ENCODE results near the gene NRXN3.
A peak's percentile ranks its signal among the peaks of the same experiment; 100 is the strongest.

NRXN3 gene

DNA sequence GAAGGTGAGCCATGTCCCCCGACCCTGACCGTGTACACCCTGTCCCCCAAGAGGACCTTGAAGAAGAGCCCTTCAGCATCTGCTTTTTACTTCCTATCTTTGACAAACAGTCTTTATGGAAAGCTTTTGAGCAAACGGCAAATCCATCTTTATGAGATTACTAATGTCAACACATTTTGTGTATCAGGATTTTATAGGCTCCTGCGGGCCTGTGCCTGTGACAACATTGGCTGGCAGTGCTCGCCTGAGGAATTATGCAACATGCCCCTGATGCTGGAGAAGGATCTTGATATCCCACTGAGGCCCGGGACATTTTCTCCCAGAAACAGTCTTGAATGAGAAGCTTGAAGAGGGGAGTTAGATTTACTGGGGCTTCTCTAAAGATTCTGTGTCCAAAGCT is 416.5 kb downstream of the NRXN3 start:
- no peak for DNase-seq (ENCODE audit: low spot score)

DNA sequence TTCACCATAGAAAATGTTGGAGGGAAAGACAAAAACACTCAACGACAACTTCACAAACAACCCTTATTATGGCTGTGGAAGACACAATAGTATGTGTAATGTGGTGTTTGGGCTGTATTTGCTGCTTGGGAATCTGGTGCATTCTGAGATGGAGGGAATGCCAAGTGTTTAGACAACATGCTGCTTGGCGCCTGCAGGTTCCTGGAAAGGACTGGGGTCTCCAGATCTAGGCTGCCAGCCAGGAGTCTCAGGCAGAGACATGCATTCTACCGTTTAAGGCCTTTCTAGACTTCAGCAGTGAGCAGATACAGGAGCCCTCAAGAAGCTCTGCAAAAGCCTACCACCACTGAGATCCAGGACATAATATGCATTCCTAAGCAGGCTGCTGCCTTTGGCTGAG is 418.7 kb downstream of the NRXN3 start:
- no peak for DNase-seq (ENCODE audit: low spot score)

DNA sequence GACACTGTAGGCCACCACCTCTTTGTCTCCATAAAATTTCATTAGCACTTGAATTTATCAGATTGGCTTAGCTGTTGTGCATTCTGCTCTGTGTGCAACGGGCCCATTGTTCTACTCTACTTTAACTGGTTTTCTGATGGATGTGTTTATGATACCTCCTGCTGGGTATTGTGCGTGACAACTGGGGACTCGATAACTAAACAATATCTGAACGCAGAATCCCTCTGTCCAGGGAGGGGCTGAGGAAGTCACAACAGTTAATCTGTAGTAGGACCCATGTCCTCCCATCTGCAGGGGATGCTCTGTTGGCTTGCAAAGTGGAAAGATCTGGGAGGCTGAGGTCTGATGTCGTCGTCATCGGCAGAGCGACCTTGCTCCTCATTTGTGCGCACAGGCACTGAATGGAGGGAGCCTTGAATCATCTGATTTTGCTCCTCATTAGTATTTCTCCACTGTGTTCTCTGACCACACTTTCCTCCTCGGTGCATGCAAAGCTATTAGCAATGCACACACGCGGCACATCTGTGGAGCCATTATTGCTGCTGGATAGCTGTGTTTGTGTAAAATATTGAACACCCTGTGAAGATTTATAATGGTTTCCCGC is 422.5 kb downstream of the NRXN3 start:
- no peak for DNase-seq (ENCODE audit: low spot score)

DNA sequence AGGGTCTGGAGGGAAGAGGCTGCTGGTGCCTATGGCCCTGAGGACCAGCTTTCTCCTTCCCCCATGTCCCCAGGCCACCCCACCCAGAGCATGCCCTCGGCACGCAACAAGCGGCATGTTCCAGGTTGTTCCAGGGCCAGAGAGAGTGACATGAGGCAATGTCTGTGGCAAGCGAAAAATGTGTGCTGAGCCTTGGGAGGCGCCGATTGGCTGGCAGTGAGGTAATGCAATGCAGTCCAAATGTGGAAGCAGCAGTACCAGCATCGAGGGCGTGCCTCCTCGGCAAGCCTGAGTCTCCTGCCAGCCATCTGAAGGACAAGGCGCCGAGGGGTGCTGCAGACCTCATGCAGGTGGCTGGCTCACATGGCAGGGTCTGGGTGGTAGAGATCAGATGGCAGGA is 423.8 kb downstream of the NRXN3 start:
- DNase-seq (ENCODE audit: low spot score) = no peak

DNA sequence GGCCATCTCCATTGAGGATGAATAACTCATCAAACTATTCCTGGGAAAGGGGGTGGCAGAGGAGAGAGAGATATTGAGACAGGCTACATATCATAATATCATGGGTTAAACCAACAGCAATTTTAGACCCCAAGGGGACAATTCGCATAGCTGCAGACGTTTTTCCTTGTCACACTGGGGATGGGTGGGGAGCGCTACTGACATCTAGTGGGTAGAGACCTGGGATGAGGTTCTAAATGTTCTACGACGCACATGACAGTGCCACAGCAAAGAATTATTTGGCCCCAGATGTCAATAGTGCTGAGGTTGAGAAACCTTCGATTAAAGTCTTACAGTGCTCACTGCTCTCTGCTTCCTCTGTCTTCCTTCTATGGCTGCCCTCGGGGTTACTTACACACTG is 425.6 kb downstream of the NRXN3 start:
- no peak for DNase-seq (ENCODE audit: low spot score)

DNA sequence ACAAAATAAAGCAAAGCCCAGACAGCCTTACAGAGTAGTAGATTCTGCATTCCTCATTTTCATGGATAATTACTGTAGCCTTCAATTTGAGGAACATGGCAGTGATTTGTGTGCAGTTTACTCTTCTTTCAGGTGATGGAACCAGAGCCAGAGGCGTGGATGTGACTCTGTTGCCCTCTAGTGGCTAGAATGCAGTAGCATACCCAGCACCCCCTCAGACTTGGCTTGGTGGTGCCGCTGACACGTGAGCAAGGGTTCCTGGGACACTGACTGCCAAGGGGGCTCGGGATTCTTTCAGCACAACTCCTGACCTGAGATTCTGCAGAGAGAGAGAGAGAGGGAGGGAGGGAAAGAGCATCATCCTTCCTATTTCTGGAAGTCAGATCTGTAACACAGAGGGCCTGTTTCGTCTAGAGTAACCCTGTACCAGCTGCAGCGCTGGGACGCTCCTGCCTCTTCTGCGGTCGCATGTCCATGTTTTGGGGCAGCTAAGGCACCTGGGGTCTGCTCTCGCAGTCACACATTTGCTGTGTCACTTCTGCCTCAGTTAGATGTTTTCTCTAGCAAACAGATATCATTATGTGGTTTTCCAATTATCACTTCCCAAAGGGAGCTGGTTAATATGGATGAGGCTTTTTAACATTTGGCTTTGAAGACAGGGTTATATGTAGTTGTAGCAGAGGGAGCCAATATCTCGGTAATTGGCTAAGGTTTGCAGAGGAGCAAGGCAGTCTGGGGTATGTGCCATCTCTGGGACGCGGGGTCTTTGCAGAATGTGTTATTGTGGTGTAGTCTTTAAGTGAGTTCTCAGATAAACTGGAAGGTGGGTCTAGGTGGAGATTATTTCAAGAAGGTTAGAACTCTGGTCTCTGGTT is 428.1 kb downstream of the NRXN3 start:
- peak; percentile 64 for DNase-seq (ENCODE audit: low spot score)

DNA sequence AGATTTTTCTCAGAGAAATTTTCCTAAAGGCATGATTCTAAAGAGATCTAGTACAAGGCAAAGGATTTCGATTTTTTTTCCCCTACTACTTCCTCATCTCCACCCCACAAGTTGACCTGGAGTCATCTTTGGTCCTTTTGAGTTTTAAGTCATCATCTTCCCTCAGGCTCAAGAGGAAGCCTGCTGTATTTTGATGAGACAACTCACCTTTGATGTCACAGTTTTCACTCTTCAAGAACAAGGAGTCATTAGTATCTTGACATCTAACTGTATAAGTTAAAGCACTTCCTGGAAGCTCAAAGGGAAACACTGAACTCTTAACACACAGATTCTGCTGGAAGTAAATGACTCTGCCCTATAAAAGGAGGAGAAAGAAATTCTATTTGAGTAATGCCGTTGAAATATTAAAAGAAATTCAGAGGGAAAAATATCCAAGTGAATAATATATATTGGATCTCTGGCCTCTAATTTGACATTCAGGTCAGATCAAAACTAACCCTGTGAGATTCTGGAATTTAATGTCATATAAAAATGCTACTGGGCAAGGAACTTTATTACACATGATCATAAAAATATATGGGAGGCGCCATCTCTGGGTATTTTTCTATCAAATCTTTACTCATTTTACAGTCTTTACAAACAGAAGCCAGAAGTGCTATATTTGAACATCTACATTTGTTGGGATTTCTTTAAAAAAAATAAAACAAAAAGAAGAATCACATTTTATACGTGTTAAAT is 435.0 kb downstream of the NRXN3 start:
- no peak for DNase-seq (ENCODE audit: low spot score)

DNA sequence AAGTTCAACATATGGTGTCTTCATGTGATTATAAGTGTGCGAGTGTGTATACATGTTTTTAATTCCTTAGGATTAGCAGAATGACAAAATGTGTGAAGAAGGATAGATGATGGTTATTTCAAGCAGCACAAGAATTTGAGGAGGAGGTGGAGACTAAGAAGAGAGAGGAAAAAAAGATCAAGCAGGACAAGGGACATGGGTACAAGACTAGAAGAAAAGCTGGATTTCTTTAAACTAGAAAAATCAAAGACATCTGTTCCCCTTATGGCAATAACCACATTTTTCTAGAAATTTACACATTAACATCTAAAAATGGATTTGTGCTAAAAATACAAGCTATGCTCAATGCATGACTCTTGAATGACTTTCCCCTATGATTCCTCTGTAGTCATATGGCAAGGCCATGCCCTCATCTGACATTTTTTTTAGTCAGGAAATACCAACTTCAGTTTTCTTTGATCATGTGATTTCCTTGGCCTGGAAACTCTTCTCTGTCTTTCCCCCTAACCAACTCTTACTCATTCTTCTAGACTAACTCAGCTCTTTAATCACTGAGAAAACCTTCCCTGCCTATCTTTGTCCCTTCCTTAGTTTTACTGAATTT is 435.8 kb downstream of the NRXN3 start:
- no peak for DNase-seq (ENCODE audit: low spot score)

DNA sequence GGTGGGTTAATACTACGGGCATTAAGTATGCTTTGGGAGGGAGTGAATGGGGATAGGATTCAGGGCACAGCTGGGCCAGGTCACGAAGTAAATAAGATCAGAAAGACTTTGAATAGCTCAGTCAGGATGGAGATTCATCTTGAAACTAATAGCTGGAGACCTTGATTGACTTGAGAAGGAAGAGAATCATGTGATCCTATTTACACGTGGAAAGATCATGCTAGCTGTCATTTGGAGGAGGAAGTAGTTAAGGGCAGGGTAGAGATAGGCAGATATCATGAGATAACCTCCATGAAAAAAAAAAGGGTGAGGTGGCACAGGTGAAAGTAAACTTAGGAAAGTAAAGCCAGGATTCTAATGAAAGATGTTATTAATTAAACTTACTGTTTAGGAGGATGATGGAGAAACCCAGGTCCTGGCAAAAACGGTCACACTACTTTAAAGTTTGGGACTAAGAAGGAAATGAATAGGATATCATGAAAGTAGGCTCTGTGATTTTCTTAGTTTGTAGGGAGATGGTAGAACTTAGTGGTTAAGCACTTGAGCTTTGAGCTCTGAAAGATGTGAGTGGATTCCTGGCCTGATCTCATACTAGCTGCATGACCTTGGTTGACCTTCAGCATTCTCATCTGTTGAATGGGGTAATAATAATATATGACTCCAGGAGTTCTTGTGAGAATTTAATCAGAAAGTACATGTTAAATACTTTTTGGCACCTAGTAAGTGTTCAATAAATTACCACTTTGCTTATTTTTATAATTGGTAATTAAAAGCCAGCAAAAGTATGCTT is 439.0 kb downstream of the NRXN3 start:
- DNase-seq (ENCODE audit: low spot score) = no peak

DNA sequence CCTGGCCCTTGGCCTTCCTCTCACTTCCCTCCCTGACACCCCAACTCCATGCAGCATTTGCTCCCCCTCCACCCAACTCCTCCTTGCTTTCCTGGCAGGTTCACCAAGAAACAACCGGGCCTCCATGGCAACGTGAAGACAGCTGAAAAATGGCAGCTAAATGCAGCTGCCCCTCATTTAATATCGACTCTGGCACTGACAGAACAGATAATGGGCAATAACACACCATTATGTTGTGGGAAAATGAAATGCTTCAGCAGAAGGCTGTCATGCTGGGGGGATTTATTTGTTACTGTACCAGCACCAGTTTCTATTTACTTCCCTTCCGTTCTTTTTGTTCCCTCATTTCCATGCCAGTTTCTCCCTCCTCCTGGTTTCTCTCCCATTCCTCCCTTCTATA is 440.8 kb downstream of the NRXN3 start:
- no peak for DNase-seq (ENCODE audit: low spot score)

DNA sequence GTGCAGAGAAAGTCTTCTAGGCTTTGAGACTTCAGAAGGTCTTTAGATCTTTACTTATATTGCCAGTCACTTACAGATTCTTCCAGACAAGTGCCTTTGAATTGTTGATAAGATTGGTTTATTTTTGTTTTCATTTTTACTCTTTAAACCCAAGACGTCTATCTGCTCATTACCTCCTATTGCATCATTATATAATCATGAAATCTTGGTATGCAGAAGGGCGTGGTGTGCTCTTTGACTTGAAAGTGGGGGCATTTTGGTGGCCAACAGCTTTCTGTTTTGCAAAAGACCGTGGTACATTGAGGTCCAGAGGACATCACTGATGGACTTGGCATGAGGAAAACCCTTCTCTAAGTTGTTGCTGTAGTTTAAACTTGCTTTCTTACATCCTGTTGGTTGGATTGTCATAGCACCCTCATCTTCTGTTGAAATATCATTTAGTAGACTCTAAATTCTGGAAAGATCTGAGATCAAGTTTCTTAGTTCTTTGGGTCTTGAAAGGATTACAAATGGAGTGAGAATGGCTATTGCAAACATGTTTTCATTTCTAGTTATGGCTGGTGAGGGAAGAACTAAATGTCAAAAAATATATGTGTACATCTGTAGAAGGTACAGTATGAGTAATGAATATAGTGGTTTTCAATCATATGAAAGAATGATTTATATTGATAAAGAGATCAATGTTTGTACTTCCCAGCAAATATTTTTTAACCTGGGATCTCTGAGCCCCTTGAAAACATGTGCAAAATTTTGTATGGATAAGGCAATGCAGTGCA is 441.8 kb downstream of the NRXN3 start:
- no peak for DNase-seq (ENCODE audit: low spot score)

DNA sequence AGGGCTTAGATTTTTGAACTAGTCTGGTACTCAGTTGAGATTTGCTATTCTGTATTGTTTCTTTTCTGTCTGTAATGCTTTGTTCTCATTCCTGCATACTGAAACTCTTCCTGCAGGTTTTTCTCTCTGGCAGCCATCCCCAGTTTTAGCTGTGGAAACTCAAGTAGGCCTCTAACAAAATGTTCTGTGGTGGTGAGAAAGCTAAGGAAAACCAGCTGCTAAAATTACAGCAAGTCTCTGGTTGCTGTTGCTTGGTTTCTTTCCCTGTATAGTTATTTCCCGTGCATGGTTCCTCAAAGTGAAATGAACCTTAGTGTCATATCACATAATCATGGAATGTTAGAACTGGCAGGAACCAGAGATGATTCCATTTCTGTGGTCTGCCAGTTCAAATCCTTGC is 442.5 kb downstream of the NRXN3 start:
- no peak for DNase-seq (ENCODE audit: low spot score)

DNA sequence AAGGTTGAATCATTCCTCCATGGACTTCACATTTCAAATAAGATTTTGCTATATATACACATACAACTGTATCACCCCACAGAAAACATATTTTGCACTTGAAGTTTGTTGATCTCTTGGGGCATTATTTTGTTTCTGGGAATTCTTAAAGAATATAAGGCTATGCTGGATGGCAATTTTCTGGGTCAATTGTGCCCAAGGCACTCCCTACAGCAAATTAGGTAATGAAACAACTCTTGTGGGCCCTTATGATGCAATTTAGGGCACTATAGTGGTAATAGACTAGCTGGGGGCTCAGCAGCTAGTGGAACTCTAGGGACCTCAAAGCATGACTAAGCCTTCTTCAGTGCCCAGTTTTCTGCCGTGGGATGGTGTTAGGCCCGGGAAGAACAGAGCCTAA is 444.4 kb downstream of the NRXN3 start:
- no peak for DNase-seq (ENCODE audit: low spot score)

DNA sequence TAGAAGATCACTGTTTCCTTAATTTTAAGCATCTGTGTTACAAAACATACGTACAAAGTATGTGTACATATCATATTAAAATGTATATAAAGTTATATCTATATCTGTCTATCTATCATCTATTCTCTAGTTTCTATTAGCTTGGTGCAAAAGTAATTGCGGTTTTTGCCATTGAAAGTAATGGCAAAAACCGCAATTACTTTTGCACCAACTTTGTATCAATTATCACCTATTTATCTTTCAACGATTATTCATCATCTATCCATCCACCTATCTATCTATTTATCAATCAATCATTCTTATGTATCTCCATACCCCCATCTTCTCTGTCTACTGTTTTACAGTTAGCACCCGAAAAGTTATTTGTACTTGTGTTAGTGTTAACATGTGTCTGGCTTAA is 447.6 kb downstream of the NRXN3 start:
- DNase-seq (ENCODE audit: low spot score) = no peak

DNA sequence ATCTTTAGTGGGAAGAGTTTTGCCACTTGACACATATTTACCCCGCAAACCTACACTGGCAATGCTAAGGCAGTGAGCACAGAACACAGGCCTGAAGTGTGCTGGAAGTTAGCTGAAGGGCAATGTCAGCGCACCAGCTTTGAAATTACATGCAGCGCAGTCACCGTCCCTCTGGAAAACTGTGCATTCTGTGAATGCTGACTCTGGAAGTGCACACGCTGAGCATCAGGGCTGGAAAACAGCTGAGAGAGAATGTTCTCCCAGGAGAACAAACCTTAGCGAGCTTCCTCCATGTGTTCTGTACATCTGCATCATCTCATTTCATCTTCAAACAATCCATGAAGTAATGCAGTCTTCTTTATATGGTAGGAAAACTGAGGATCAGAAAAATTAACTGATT is 448.2 kb downstream of the NRXN3 start:
- no peak for DNase-seq (ENCODE audit: low spot score)

DNA sequence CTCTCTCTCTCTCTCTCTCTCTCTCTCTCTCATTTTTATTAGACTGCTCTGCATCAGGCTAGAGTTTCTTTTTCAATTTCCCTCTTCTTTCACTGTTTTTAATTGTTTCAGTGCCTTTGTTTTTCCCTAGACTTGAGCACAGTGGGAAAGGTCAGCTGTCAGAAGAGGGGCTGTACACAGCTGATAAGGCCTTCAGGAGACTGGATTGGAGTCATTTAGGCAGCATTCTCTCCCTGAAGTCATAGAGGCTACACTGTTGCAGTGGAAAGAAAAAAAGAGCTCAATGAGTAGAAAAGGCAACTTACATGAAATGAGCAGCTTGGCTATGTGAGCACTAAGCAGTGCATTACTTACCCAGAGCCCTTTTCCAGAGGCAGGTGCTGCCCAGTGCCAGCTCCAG is 456.9 kb downstream of the NRXN3 start:
- DNase-seq (ENCODE audit: low spot score) = no peak

DNA sequence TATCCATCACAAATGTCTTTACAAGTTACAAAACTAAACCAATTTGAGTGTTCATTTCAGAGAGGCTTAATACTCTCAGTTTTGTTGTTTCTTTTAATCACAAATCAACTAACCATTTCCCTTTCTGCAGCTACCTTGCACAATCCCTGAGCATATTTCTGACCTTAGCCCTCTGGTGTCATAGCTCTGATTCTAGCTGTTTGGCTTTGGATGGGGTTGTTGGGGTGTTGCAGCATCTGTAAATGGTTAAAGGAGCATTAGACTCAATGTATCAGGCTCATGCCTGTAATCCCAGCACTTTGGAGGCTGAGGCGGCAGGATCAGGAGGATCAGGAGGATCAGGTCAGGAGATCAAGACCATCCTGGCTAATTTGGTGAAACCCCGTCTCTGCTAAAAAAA is 461.4 kb downstream of the NRXN3 start:
- no peak for DNase-seq (ENCODE audit: low spot score)

DNA sequence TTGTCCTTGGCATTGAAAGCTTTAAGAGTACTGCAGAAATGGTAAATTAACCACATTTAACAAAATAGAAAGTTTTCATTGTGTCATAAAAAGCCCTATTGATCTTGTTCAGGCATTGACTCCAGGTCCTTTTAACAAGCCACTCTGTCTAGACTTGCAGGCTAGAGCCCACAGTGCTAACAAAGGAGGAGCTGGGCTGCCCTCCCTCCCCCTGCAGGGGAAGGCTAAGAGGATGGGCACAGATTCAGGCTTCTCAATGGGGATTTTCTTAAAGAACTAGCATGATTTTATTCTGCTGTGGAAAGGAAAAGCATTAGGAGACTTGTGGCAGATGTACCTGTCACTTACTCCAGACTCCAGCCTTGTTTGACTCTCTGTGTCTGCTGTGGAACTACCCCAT is 463.6 kb downstream of the NRXN3 start:
- no peak for DNase-seq (ENCODE audit: low spot score)

DNA sequence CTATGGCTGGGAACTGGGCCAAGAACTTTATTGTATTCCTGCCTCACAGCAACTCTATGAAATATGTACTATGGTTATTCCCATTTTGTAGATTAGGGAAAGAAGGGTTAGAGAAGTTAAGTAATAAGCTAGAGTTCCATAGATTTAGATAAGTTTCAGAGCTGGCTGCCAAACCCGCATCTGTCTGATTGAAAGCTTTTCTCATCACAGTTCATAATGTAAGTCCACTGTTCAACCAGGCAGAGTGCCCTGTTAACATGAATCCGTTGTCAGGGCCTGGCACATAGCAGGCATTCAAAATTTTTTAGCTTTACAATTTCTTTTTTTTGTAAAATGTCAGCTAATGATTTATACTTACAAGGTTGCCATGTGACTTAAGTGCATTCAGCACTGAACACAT is 467.3 kb downstream of the NRXN3 start:
- no peak for DNase-seq (ENCODE audit: low spot score)

DNA sequence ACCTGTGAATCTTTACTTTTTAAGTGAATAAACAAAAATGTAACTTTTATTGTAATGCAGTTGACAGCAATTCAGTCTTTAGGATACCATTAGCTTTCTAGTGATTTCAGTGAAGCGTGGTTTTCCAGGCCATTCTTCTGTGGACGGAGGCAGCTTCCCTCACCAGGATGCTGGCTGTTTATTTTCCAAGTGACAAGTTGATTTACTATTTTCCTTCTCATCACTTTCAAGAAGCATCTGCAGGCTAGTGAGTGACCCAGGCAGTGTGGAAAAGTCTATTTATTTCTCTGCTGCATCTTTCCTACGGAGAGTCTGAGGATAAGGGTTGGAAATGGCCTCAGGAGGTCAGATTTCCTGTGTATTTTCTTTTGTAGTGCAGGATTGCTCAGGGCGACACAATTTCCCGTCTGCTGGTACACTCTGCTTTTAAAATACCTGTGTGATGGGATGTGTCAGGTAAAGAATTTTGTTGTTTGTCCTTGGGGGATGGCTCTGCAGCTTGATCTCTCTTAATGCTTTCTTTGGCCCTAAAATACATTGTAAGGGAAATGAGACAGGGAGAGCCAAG is 467.8 kb downstream of the NRXN3 start:
- no peak for DNase-seq (ENCODE audit: low spot score)

DNA sequence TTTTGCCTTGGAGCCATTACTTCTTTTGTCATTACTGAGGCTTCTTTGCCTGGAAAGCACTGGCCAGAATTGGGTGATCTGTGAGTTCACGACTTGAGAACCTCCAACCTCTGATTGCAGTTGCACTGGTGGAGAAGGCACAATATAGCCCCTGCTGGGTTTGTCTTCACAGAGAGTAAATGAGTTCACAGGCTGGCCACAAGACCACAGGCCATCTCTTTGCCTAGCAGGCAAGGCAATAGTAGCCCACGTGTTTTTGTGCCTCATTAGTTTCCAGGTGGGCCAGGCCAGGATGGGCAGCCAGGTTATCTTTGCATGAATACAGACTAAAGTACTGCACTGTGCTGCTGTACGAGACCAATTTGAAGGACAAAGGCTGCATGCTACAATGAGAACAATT is 468.8 kb downstream of the NRXN3 start:
- DNase-seq (ENCODE audit: low spot score) = no peak

All from hematopoietic multipotent progenitor cell treated with erythropoietin and hydrocortisone succinate and interleukin-3 and kit ligand, for 15 days (in vitro differentiated cells).